KMS-11 (cell line): ENCODE data around the gene FANCC.

Experiments
- H2AFZ ChIP-seq: fragments of 200-600 bp; sonication (generic); 2 replicates; pipeline ENCODE4 v1.6.1; 2016; ENCODE audit warnings: antibody characterized with exemption, mixed run types, low read depth
- H3K27ac ChIP-seq: fragments of 200-600 bp; sonication (generic); 2 replicates; pipeline ENCODE4 v1.6.1; 2016; ENCODE audit warnings: mild to moderate bottlenecking, mixed run types
- H3K27me3 ChIP-seq: fragments of 200-600 bp; sonication (generic); 2 replicates; pipeline ENCODE4 v1.6.1; 2017; ENCODE audit warnings: mild to moderate bottlenecking, low read depth, mixed run types, moderate library complexity; ENCODE audit not compliant: insufficient read depth
- H3K36me3 ChIP-seq: fragments of 200-600 bp; sonication (generic); 2 replicates; pipeline ENCODE4 v1.6.1; 2017; ENCODE audit warnings: mild to moderate bottlenecking, mixed run types; ENCODE audit not compliant: insufficient read depth
- H3K4me1 ChIP-seq: fragments of 200-600 bp; sonication (generic); 2 replicates; pipeline ENCODE4 v1.6.1; 2016; ENCODE audit warnings: mild to moderate bottlenecking, low read depth, mixed run types; ENCODE audit not compliant: poor library complexity, severe bottlenecking
- H3K4me2 ChIP-seq: fragments of 200-600 bp; sonication (generic); 2 replicates; pipeline ENCODE4 v1.7.0; 2016; ENCODE audit warnings: mild to moderate bottlenecking, mixed run types
- H3K4me3 ChIP-seq: fragments of 200-600 bp; sonication (generic); IDR thresholded peaks from 2 replicates; pipeline ENCODE4 v1.6.1; 2017; ENCODE audit warnings: low read depth, low read length, mixed read lengths; ENCODE audit not compliant: insufficient read depth
- H3K79me2 ChIP-seq: fragments of 200-600 bp; sonication (generic); 2 replicates; pipeline ENCODE4 v1.6.1; 2016; ENCODE audit warnings: low read depth, mixed run types; ENCODE audit not compliant: insufficient read depth
- H3K9ac ChIP-seq: fragments of 200-600 bp; sonication (generic); 2 replicates; pipeline ENCODE4 v1.6.1; 2016; ENCODE audit warnings: mild to moderate bottlenecking, mixed run types
- H4K20me1 ChIP-seq: fragments of 200-600 bp; sonication (generic); 2 replicates; pipeline ENCODE4 v1.6.1; 2016; ENCODE audit warnings: mild to moderate bottlenecking, mixed run types; ENCODE audit not compliant: insufficient read depth
- CTCF ChIP-seq: fragments of 200-600 bp; sonication (generic); conservative IDR thresholded peaks from 2 replicates; pipeline ENCODE4 v1.6.1; 2017; ENCODE audit warnings: low read depth, mild to moderate bottlenecking, antibody characterized with exemption, low read length, moderate library complexity, mixed read lengths

The FANCC gene

DNA sequence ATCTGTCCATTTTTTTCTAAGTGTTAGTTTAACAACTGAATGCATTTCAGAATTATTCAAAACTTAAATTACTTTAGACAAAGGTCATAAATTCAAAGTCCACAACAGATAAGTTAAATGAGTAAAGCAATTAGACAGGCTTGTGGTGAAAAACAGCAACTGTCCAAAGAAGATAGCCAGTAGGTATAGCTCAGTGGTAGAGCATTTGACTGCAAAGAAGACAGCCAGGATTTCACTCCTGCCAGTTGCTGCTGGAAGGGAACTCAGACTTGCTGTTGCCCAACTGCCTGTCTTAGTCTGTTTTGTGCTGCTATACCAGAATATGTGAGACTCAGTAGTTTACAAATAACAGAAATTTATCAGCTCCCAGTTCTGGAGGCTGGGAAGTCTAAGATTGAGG is 10.0 kb downstream of the FANCC start:
- Histone ChIP-seq H3K9ac (no peak overlapping the region), H3K79me2 (peaks cover 15% of the 10 kb centered on the region; the same call in 1 of the 2 replicates)

DNA sequence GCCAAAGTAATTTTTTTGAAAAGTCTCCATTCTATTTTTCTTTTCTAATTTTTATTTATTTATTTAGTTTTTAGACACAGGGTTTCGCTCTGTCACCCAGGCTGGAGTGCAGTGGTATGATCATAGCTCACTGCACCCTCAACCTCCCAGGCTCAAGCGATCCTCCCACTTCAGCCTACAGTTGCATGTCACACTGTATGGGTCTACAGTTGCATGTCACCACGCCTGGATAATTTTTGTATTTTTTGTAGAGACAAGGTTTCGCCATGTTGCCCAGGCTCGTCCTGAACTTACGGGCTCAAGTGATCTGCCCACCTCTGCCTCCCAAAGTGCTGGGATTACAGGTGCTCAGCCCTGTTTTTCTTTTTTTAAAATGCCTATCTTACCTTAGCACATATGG is 10.7 kb downstream of the FANCC start:
- H3K9ac ChIP-seq = no peak overlapping the region
- H3K4me3 ChIP-seq = no peak overlapping the region
- H3K36me3 ChIP-seq = no peaks in the 10 kb centered on the region
- H3K4me1 ChIP-seq = peaks cover 7% of the 10 kb centered on the region
- TF ChIP-seq CTCF = no peak
- H3K79me2 ChIP-seq = peaks cover 11% of the 10 kb centered on the region; the same call in 1 of the 2 replicates
- H2AFZ ChIP-seq = no peak overlapping the region
- H3K4me2 ChIP-seq = no peak overlapping the region
- H3K27ac ChIP-seq = no peak overlapping the region
- no peaks in the 10 kb centered on the region for H4K20me1 ChIP-seq
- H3K27me3 ChIP-seq = no peaks in the 10 kb centered on the region

More for the DNA sequence above, 10.0 kb downstream of the FANCC start:
- H3K27me3 ChIP-seq = no peaks in the 10 kb centered on the region
- no peaks in the 10 kb centered on the region for H3K36me3 ChIP-seq
- H3K4me3 ChIP-seq = no peak overlapping the region
- H3K27ac ChIP-seq = no peak overlapping the region
- H2AFZ ChIP-seq = no peak overlapping the region
- no peak overlapping the region for H3K4me2 ChIP-seq
- TF ChIP-seq CTCF = no peak
- H3K4me1 ChIP-seq = peaks cover 7% of the 10 kb centered on the region
- H4K20me1 ChIP-seq = no peaks in the 10 kb centered on the region

GRCh38 chr9:95305770-95306492 is 11.6 kb downstream of the FANCC start:
- Histone ChIP-seq H3K4me3 (no peak overlapping the region), H3K27me3 (no peaks in the 10 kb centered on the region), H3K79me2 (peaks cover 7% of the 10 kb centered on the region; the same call in 1 of the 2 replicates), H4K20me1 (no peaks in the 10 kb centered on the region), H3K36me3 (no peaks in the 10 kb centered on the region), H3K4me2 (no peak overlapping the region), H3K4me1 (peaks cover 7% of the 10 kb centered on the region), H3K27ac (no peak overlapping the region), H2AFZ (no peak overlapping the region), H3K9ac (no peak overlapping the region)
- TF ChIP-seq CTCF = no peak

DNA sequence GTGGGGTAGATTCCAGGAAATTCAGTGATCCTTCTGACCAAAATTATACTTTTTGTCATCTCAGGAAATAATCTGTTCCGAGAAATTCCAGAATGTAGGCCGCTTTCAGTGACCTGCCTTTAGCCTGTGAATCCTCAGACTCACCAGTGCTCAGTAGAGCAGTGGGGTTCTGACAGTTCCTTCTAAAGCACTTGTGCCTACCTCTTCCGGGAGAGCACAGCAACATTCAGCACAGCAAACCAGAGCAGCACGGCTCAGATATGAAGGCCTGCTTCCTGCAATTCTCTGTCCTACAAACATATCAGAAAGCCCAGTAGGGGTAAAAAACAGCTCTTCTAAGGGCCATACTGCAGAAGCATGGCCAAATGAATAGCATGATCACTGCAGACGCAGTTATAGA is 15.0 kb downstream of the FANCC start:
- Histone ChIP-seq H3K4me3 (no peak overlapping the region), H3K27ac (no peak overlapping the region), H2AFZ (no peak overlapping the region), H3K4me1 (peaks cover 7% of the 10 kb centered on the region), H4K20me1 (no peaks in the 10 kb centered on the region), H3K4me2 (no peak overlapping the region), H3K79me2 (peaks cover 4% of the 10 kb centered on the region; the same call in 1 of the 2 replicates), H3K36me3 (no peaks in the 10 kb centered on the region), H3K27me3 (no peaks in the 10 kb centered on the region), H3K9ac (no peak overlapping the region)
- no peak for TF ChIP-seq CTCF
